ENCODE measurements around the gene TFDP1. TPM values are rescaled to one million over a fixed set of nuclear protein-coding genes. Genes with fewer than 3 reads are reported as not detected.

TFDP1 gene
- total RNA-seq, 1 experiment from 2014 or later, result 31.4 TPM

DNA sequence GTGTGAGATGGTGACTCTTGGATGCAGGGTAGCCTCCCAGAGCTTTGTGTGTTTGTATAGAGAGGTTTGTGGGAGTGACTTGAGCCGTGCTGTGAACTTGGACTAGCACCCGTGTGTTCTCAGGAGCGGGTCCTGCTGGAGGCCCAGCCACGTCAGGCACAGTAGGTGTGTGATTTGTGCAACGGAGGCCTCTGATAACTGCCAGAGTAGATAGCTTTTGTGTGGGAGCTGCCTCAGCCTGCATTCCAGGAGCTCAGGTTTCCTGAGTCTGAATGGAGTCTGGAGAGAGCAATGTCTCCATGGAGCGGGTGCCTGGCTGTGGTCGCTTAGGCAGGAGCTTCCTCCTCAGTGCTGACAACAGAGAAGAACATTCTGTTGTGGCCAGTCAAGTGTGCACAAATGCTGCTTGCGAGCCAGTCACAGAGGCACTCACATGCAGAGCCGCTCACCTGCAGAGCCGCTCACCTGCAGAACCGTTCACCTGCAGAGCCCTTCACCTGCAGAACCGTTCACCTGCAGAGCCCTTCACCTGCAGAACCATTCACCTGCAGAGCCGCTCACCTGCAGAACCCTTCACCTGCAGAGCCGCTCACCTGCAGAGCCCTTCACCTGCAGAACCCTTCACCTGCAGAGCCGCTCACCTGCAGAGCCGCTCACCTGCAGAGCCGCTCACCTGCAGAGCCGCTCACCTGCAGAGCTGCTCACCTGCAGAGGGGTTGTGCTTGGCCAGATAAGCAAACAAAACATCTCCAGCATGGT, 32.6 kb downstream of the TFDP1 start:
- H3K27me3 Mint-ChIP-seq (ENCODE audit: unreplicated experiment), result no peaks in the 10 kb centered on the region
- TF ChIP-seq, protein P1, sequence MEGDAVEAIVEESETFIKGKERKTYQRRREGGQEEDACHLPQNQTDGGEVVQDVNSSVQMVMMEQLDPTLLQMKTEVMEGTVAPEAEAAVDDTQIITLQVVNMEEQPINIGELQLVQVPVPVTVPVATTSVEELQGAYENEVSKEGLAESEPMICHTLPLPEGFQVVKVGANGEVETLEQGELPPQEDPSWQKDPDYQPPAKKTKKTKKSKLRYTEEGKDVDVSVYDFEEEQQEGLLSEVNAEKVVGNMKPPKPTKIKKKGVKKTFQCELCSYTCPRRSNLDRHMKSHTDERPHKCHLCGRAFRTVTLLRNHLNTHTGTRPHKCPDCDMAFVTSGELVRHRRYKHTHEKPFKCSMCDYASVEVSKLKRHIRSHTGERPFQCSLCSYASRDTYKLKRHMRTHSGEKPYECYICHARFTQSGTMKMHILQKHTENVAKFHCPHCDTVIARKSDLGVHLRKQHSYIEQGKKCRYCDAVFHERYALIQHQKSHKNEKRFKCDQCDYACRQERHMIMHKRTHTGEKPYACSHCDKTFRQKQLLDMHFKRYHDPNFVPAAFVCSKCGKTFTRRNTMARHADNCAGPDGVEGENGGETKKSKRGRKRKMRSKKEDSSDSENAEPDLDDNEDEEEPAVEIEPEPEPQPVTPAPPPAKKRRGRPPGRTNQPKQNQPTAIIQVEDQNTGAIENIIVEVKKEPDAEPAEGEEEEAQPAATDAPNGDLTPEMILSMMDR (IDR thresholded peaks at IDR 0.05; ENCODE audit: unreplicated experiment), result no peak
- no peak for DNase-seq
- no TSS peak for BruUV-seq (replicated peaks)
- no peaks in the 10 kb centered on the region for H3K36me3 Mint-ChIP-seq (ENCODE audit: insufficient read depth, unreplicated experiment)
- intact Hi-C loops (cut with micrococcal nuclease; ENCODE audit: unreplicated experiment), result no loop called here
- H3K27ac Mint-ChIP-seq (ENCODE audit: unreplicated experiment), result no peak overlapping the region
- CTCF ChIA-PET, result no interaction called here
- H3K4me3 Mint-ChIP-seq (ENCODE audit: low read depth, unreplicated experiment), result no peak overlapping the region
- no peaks in the 10 kb centered on the region for H3K4me1 Mint-ChIP-seq (ENCODE audit: low read depth, unreplicated experiment)
- H3K9me3 Mint-ChIP-seq (ENCODE audit: low read depth, unreplicated experiment), result peaks cover 3% of the 10 kb centered on the region

DNA sequence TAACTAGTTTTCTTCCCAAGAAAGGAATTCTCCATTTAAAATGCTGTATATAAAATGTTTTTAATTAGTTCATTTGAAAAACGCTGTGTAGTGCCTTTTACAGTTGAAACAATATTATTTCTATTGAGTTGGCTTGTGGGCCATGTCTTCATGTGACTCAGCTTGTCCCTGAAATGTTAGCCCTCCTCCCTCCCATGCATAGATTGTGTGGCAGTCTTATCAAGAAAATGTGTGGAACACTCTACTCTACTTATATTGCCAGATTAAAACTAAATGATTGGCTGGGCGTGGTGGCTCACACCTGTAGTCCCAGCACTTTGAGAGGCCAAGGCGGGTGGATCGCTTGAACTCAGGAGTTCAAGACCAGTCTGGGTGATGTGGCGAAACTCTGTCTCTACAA, 33.4 kb downstream of the TFDP1 start:
- Mint-ChIP-seq H3K9me3 (ENCODE audit: low read depth, unreplicated experiment) (peaks cover 5% of the 10 kb centered on the region), H3K36me3 (ENCODE audit: insufficient read depth, unreplicated experiment) (no peaks in the 10 kb centered on the region), H3K27me3 (ENCODE audit: unreplicated experiment) (no peaks in the 10 kb centered on the region), H3K27ac (ENCODE audit: unreplicated experiment) (no peak overlapping the region), H3K4me3 (ENCODE audit: low read depth, unreplicated experiment) (no peak overlapping the region), H3K4me1 (ENCODE audit: low read depth, unreplicated experiment) (no peaks in the 10 kb centered on the region)
- TF ChIP-seq, protein P1 (IDR thresholded peaks at IDR 0.05; ENCODE audit: unreplicated experiment), result no peak
- CTCF ChIA-PET, result no interaction called here
- no peak for DNase-seq
- intact Hi-C loops (cut with micrococcal nuclease; ENCODE audit: unreplicated experiment), result no loop called here
- no TSS peak for BruUV-seq (replicated peaks)

DNA sequence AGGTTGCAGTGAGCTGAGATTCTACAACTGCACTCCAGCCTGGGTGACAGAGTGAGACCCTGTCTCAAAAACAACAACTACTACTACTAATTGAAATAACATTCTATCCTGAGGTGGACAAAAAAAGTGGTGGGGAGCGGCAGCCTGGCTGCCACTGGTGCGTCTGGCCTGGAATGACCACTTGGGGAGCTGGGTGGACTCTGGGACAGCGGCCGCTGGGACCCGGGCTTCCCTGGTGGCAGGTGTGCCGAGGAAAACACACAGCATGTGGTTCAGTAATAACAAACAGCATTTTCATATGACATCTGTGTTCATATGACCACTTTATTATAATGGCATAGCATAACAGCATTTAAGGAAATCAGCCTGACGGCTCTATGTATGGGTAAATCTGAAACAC, 33.9 kb downstream of the TFDP1 start:
- intact Hi-C loops (cut with micrococcal nuclease; ENCODE audit: unreplicated experiment), result no loop called here
- Mint-ChIP-seq H3K4me1 (ENCODE audit: low read depth, unreplicated experiment) (no peaks in the 10 kb centered on the region), H3K36me3 (ENCODE audit: insufficient read depth, unreplicated experiment) (no peaks in the 10 kb centered on the region), H3K4me3 (ENCODE audit: low read depth, unreplicated experiment) (no peak overlapping the region), H3K27me3 (ENCODE audit: unreplicated experiment) (no peaks in the 10 kb centered on the region), H3K27ac (ENCODE audit: unreplicated experiment) (no peak overlapping the region), H3K9me3 (ENCODE audit: low read depth, unreplicated experiment) (peaks cover 5% of the 10 kb centered on the region)
- CTCF ChIA-PET, result no interaction called here
- no TSS peak for BruUV-seq (replicated peaks)
- no peak for DNase-seq
- TF ChIP-seq, protein P1 (IDR thresholded peaks at IDR 0.05; ENCODE audit: unreplicated experiment), result no peak

DNA sequence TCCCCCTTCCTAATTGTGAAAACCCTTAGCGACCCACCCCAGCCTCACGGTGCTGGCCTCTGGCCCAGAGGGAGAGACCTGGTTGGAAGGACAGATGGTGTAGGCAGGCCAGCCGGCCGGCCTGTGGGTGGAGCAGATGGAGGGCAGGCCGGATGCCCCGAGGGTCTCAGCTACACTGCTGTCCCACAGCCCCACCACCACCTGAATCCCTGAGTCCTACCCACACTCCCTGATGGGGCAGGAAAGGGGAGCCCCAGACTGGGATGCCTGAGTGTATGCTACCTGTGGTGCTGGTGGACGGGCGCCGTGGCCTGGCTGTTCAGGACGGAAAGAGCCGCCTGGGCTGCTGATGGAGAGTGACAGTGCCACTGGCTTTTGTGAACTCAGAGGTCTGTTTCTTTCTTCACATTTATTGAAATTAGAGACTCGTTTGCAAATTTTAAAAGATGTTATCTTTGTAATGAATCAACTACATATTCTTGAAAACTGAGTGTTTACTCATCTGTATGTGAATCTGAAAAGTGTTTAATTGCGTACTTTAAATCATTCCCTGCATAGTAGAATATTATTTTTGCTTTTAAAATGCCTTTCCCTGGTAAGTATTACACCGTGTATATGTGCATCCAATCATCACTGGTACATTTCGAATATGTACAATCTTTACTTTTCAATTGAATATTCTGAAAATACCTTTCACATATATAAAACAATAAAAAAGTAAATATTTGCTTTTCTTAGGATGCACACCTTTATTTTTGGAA, 35.7 kb downstream of the TFDP1 start:
- BruUV-seq (replicated peaks), result no TSS peak
- TF ChIP-seq, protein P1 (IDR thresholded peaks at IDR 0.05; ENCODE audit: unreplicated experiment), result no peak
- Mint-ChIP-seq H3K4me3 (ENCODE audit: low read depth, unreplicated experiment) (no peak overlapping the region), H3K36me3 (ENCODE audit: insufficient read depth, unreplicated experiment) (no peaks in the 10 kb centered on the region), H3K27me3 (ENCODE audit: unreplicated experiment) (no peaks in the 10 kb centered on the region), H3K27ac (ENCODE audit: unreplicated experiment) (no peak overlapping the region), H3K9me3 (ENCODE audit: low read depth, unreplicated experiment) (peaks cover 5% of the 10 kb centered on the region), H3K4me1 (ENCODE audit: low read depth, unreplicated experiment) (no peaks in the 10 kb centered on the region)
- DNase-seq, result no peak
- CTCF ChIA-PET, result no interaction called here
- intact Hi-C loops (cut with micrococcal nuclease; ENCODE audit: unreplicated experiment), result no loop called here

Measured in Calu3 (cell line).